AG20443 (cell line): ENCODE measurements around the gene POLD4.

ENCODE experiments used
- DNase-seq: peaks from one replicate; pipeline ENCODE4 v3.0.0; 2012; ENCODE audit warnings: low spot score, mixed read lengths

The POLD4 gene

GRCh38 chr11:67317888-67318555, 35.3 kb downstream of the POLD4 start:
- no peak for DNase-seq

GRCh38 chr11:67317205-67317887, 36.0 kb downstream of the POLD4 start:
- DNase-seq, result peak; percentile 99

GRCh38 chr11:67316882-67317204, 36.5 kb downstream of the POLD4 start:
- no peak for DNase-seq

- no peak for DNase-seq
These were observed 37.9 kb downstream of the POLD4 start for GRCh38 chr11:67315325-67315909.

- no peak for DNase-seq
These were observed 39.1 kb downstream of the POLD4 start for GRCh38 chr11:67314218-67314617.

GRCh38 chr11:67313125-67313890, 40.0 kb downstream of the POLD4 start:
- DNase-seq, result no peak

GRCh38 chr11:67312187-67313021, 40.9 kb downstream of the POLD4 start:
- no peak for DNase-seq

- no peak for DNase-seq
These were observed 41.7 kb downstream of the POLD4 start for GRCh38 chr11:67311556-67312082.

GRCh38 chr11:67311051-67311555, 42.2 kb downstream of the POLD4 start:
- DNase-seq, result no peak

GRCh38 chr11:67310246-67311050, 42.9 kb downstream of the POLD4 start:
- no peak for DNase-seq

GRCh38 chr11:67309661-67310061, 43.7 kb downstream of the POLD4 start:
- DNase-seq, result no peak

GRCh38 chr11:67309166-67309565, 44.2 kb downstream of the POLD4 start:
- DNase-seq, result no peak

GRCh38 chr11:67308031-67308866, 45.1 kb downstream of the POLD4 start:
- no peak for DNase-seq

- no peak for DNase-seq
These were observed 45.8 kb downstream of the POLD4 start for GRCh38 chr11:67307545-67308001.

GRCh38 chr11:67306769-67307544, 46.4 kb downstream of the POLD4 start:
- no peak for DNase-seq

GRCh38 chr11:67304511-67305113, 48.7 kb downstream of the POLD4 start:
- DNase-seq, result no peak

- DNase-seq, result peak; percentile 35
These were observed 49.4 kb downstream of the POLD4 start for GRCh38 chr11:67303835-67304411.
